Measurements from ENCODE around the gene VIPAS39. TPM values are rescaled to one million over a fixed set of nuclear protein-coding genes. Genes with fewer than 3 reads are reported as not detected.
A peak's percentile ranks its signal among the peaks of the same experiment; 100 is the strongest.
"Not testable (repeated sequence)": the region's sequence is repeated elsewhere in the genome, so short reads cannot be mapped to it uniquely, and the experiment has no call there.

The VIPAS39 gene
- polyA plus RNA-seq, 3 donors from 2014 or later = 6.6 to 9.8 (median 9.2) TPM

- DNase-seq = no peak
- Mint-ChIP-seq H3K27ac (peak overlapping the region; percentile 92 to 100 (median 99)), H3K9me3 (no peaks in the 10 kb centered on the region), H3K4me3 (peak overlapping the region; percentile 99 to 100 (median 100)), H3K36me3 (peaks cover 11 to 30% (median 15%) of the 10 kb centered on the region in 3 donors), H3K4me1 (peaks cover 44 to 47% of the 10 kb centered on the region in 2 donors), H3K27me3 (ENCODE audit: low read depth in 3 of 3) (peaks cover 2 to 14% (median 4%) of the 10 kb centered on the region in 3 donors)
Measured at GRCh38 chr14:77457115-77457521, 283 bp downstream of the VIPAS39 start.

- peaks cover 12 to 30% (median 14%) of the 10 kb centered on the region in 3 donors for H3K36me3 Mint-ChIP-seq
- no peak for DNase-seq
- H3K4me1 Mint-ChIP-seq = peaks cover 40 to 41% of the 10 kb centered on the region in 2 donors
- H3K27ac Mint-ChIP-seq = peak overlapping the region in 5 of 6 donors; percentile 92 to 100 (median 99)
- H3K4me3 Mint-ChIP-seq = peak overlapping the region; percentile 99 to 100 (median 100)
- H3K9me3 Mint-ChIP-seq = no peaks in the 10 kb centered on the region
- peaks cover 2 to 14% (median 4%) of the 10 kb centered on the region in 3 donors for H3K27me3 Mint-ChIP-seq (ENCODE audit: low read depth in 3 of 3)
Measured at GRCh38 chr14:77455966-77456640, 1.3 kb downstream of the VIPAS39 start.

- Mint-ChIP-seq H3K36me3 (peaks cover 31 to 42% (median 35%) of the 10 kb centered on the region in 3 donors), H3K27me3 (ENCODE audit: low read depth in 3 of 3) (no peaks in the 10 kb centered on the region), H3K27ac (peak overlapping the region in 1 of 6 donors; percentile 25), H3K9me3 (no peaks in the 10 kb centered on the region), H3K4me3 (no peak overlapping the region), H3K4me1 (no peaks in the 10 kb centered on the region)
- no peak for DNase-seq
Measured at GRCh38 chr14:77442196-77442595, 15.2 kb downstream of the VIPAS39 start.

- no peak for DNase-seq
- no peaks in the 10 kb centered on the region for H3K9me3 Mint-ChIP-seq
- no peak overlapping the region for H3K4me3 Mint-ChIP-seq
- H3K4me1 Mint-ChIP-seq = no peaks in the 10 kb centered on the region
- H3K36me3 Mint-ChIP-seq = peaks cover 39 to 54% (median 45%) of the 10 kb centered on the region in 3 donors
- H3K27me3 Mint-ChIP-seq (ENCODE audit: low read depth in 3 of 3) = no peaks in the 10 kb centered on the region
- no peak overlapping the region for H3K27ac Mint-ChIP-seq
Measured at GRCh38 chr14:77439861-77440260, 17.5 kb downstream of the VIPAS39 start.

- DNase-seq = no peak
- no peak overlapping the region for H3K4me3 Mint-ChIP-seq
- peaks cover 43 to 59% (median 53%) of the 10 kb centered on the region in 3 donors for H3K36me3 Mint-ChIP-seq
- no peaks in the 10 kb centered on the region for H3K27me3 Mint-ChIP-seq (ENCODE audit: low read depth in 3 of 3)
- no peaks in the 10 kb centered on the region for H3K4me1 Mint-ChIP-seq
- H3K9me3 Mint-ChIP-seq = no peaks in the 10 kb centered on the region
- H3K27ac Mint-ChIP-seq = no peak overlapping the region
Measured at GRCh38 chr14:77438596-77438995, 18.8 kb downstream of the VIPAS39 start.

- H3K27ac Mint-ChIP-seq = no peak overlapping the region
- H3K4me3 Mint-ChIP-seq = no peak overlapping the region
- no peak for DNase-seq
- peaks cover 35 to 51% (median 37%) of the 10 kb centered on the region in 3 donors for H3K36me3 Mint-ChIP-seq
- no peaks in the 10 kb centered on the region for H3K9me3 Mint-ChIP-seq
- H3K4me1 Mint-ChIP-seq = no peaks in the 10 kb centered on the region
- H3K27me3 Mint-ChIP-seq (ENCODE audit: low read depth in 3 of 3) = no peaks in the 10 kb centered on the region
Measured at GRCh38 chr14:77436042-77436441, 21.4 kb downstream of the VIPAS39 start.

GRCh38 chr14:77426396-77426795 is 31.0 kb downstream of the VIPAS39 start:
- Mint-ChIP-seq H3K4me3 (no peak overlapping the region), H3K9me3 (no peaks in the 10 kb centered on the region), H3K36me3 (peaks cover 63 to 85% (median 67%) of the 10 kb centered on the region in 3 donors), H3K4me1 (no peaks in the 10 kb centered on the region), H3K27ac (no peak overlapping the region), H3K27me3 (ENCODE audit: low read depth in 3 of 3) (peaks cover 0 to 2% (median 0%) of the 10 kb centered on the region in 3 donors)
- DNase-seq = no peak

GRCh38 chr14:77424862-77425261 is 32.5 kb downstream of the VIPAS39 start:
- Mint-ChIP-seq H3K27me3 (ENCODE audit: low read depth in 3 of 3) (peaks cover 0 to 3% (median 2%) of the 10 kb centered on the region in 3 donors), H3K27ac (no peak overlapping the region), H3K36me3 (peaks cover 66 to 80% (median 67%) of the 10 kb centered on the region in 3 donors), H3K9me3 (peaks cover 2 to 10% (median 4%) of the 10 kb centered on the region in 6 donors), H3K4me3 (no peak overlapping the region), H3K4me1 (no peaks in the 10 kb centered on the region)
- no peak for DNase-seq

GRCh38 chr14:77423423-77423822 is 34.0 kb downstream of the VIPAS39 start, which contains the start of gene NOXRED1:
Gene NOXRED1 (minus strand): TSS chr14:77423523. CDS start chr14:77422889, 634 bp downstream.
- DNase-seq = no peak
- H3K4me1 Mint-ChIP-seq = no peaks in the 10 kb centered on the region
- H3K27me3 Mint-ChIP-seq (ENCODE audit: low read depth in 3 of 3) = peaks cover 0 to 7% (median 4%) of the 10 kb centered on the region in 3 donors
- H3K4me3 Mint-ChIP-seq = no peak within 1 kb of the TSS
- peaks cover 5 to 22% (median 15%) of the 10 kb centered on the region in 6 donors for H3K9me3 Mint-ChIP-seq
- H3K36me3 Mint-ChIP-seq = peaks cover 57 to 72% (median 62%) of the 10 kb centered on the region in 3 donors
- no peak within 1 kb of the TSS for H3K27ac Mint-ChIP-seq

GRCh38 chr14:77421201-77421600 is 36.2 kb downstream of the VIPAS39 start:
- Mint-ChIP-seq H3K27me3 (ENCODE audit: low read depth in 3 of 3) (peaks cover 0 to 7% (median 3%) of the 10 kb centered on the region in 3 donors), H3K9me3 (peaks cover 5 to 22% (median 16%) of the 10 kb centered on the region in 6 donors), H3K27ac (no peak overlapping the region), H3K4me1 (no peaks in the 10 kb centered on the region), H3K36me3 (peaks cover 41 to 50% (median 46%) of the 10 kb centered on the region in 3 donors), H3K4me3 (no peak overlapping the region)
- DNase-seq = no peak

- peaks cover 13 to 18% (median 15%) of the 10 kb centered on the region in 3 donors for H3K36me3 Mint-ChIP-seq
- DNase-seq = no peak
- H3K9me3 Mint-ChIP-seq = peaks cover 5 to 22% (median 16%) of the 10 kb centered on the region in 6 donors
- peaks cover 0 to 7% (median 5%) of the 10 kb centered on the region in 3 donors for H3K27me3 Mint-ChIP-seq (ENCODE audit: low read depth in 3 of 3)
- H3K27ac Mint-ChIP-seq = no peak overlapping the region
- no peaks in the 10 kb centered on the region for H3K4me1 Mint-ChIP-seq
- no peak overlapping the region for H3K4me3 Mint-ChIP-seq
Measured at GRCh38 chr14:77416836-77417235, 40.6 kb downstream of the VIPAS39 start.

- not testable (repeated sequence) for H3K27me3 Mint-ChIP-seq (ENCODE audit: low read depth in 3 of 3); H3K27ac Mint-ChIP-seq; DNase-seq; H3K4me3 Mint-ChIP-seq; H3K4me1 Mint-ChIP-seq
- Mint-ChIP-seq H3K36me3 (peaks cover 8 to 10% (median 8%) of the 10 kb centered on the region in 3 donors), H3K9me3 (peaks cover 5 to 22% (median 16%) of the 10 kb centered on the region in 6 donors)
Measured at GRCh38 chr14:77416098-77416497, 41.3 kb downstream of the VIPAS39 start.

GRCh38 chr14:77415403-77416030 is 41.9 kb downstream of the VIPAS39 start:
- not testable (repeated sequence) for H3K4me3 Mint-ChIP-seq, H3K4me1 Mint-ChIP-seq
- peaks cover 5 to 19% (median 16%) of the 10 kb centered on the region in 6 donors for H3K9me3 Mint-ChIP-seq

GRCh38 chr14:77409131-77409533 is 48.3 kb downstream of the VIPAS39 start:
- Mint-ChIP-seq H3K4me1 (peaks cover 7 to 12% of the 10 kb centered on the region in 2 donors), H3K27me3 (ENCODE audit: low read depth in 3 of 3) (peaks cover 0 to 5% (median 3%) of the 10 kb centered on the region in 3 donors), H3K4me3 (no peak overlapping the region), H3K36me3 (no peaks in the 10 kb centered on the region), H3K9me3 (no peaks in the 10 kb centered on the region), H3K27ac (no peak overlapping the region)
- no peak for DNase-seq

More at GRCh38 chr14:77415403-77416030, 41.9 kb downstream of the VIPAS39 start:
- DNase-seq; H3K27ac Mint-ChIP-seq; H3K36me3 Mint-ChIP-seq; H3K27me3 Mint-ChIP-seq (ENCODE audit: low read depth in 3 of 3): not testable (repeated sequence)
